Fibroblast of lung (primary cell): Measurements from ENCODE around the gene KNOP1. TPM values are rescaled to one million over a fixed set of nuclear protein-coding genes. Genes with fewer than 3 reads are reported as not detected.

Experiments used
- DNase-seq, 2 donors: peaks; one replicate each; pipeline versions ENCODE4 v3.0.0 to v3.0.0-alpha.2; 2010; ENCODE audit warnings: low read depth in 2 of 2
- H2AFZ ChIP-seq: 2 replicates; pipeline ENCODE4 v1.5.1; 2012; ENCODE audit warnings: low read length, control low read depth, inconsistent platforms
- H3K27ac ChIP-seq: 2 replicates; pipeline ENCODE4 v1.5.1; 2011; ENCODE audit warnings: low read length, control low read depth; ENCODE audit not compliant: insufficient read depth
- H3K27me3 ChIP-seq: 2 replicates; pipeline ENCODE4 v1.5.1; 2011; ENCODE audit warnings: mild to moderate bottlenecking, low read length; ENCODE audit not compliant: control insufficient read depth, insufficient read depth
- H3K36me3 ChIP-seq: 2 replicates; pipeline ENCODE4 v1.5.1; 2011; ENCODE audit warnings: low read length; ENCODE audit not compliant: control insufficient read depth, insufficient read depth
- H3K4me1 ChIP-seq: 2 replicates; pipeline ENCODE4 v1.5.1; 2011; ENCODE audit warnings: low read length; ENCODE audit not compliant: control insufficient read depth, insufficient read depth; ENCODE audit errors: extremely low read depth
- H3K4me2 ChIP-seq: 2 replicates; pipeline ENCODE4 v1.5.1; 2011; ENCODE audit warnings: low read length, control low read depth; ENCODE audit not compliant: insufficient read depth; ENCODE audit errors: extremely low read depth
- H3K4me3 ChIP-seq, 4 experiments: fragments of 200-600 bp in 1 of 4; sonication (generic) in 1 of 4; replicated peaks in 1 of 4; 2 replicates each; pipeline ENCODE4 v1.5.1; 2011 to 2016; ENCODE audit warnings: low read length in 4 of 4, low read depth in 3 of 4, mild to moderate bottlenecking in 3 of 4, control low read depth in 2 of 4, inconsistent platforms in 1 of 4, mixed read lengths in 1 of 4; ENCODE audit not compliant: insufficient read depth in 1 of 4; ENCODE audit errors: control extremely low read depth in 1 of 4
- H3K79me2 ChIP-seq: 2 replicates; pipeline ENCODE4 v1.5.1; 2012; ENCODE audit warnings: mild to moderate bottlenecking, low read length, inconsistent platforms; ENCODE audit not compliant: control insufficient read depth, insufficient read depth
- H3K9ac ChIP-seq: 2 replicates; pipeline ENCODE4 v1.5.1; 2011; ENCODE audit warnings: mild to moderate bottlenecking, low read length, control low read depth; ENCODE audit not compliant: insufficient read depth
- H3K9me3 ChIP-seq: 2 replicates; pipeline ENCODE4 v1.5.1; 2012; ENCODE audit warnings: low read depth, low read length; ENCODE audit not compliant: control insufficient read depth, insufficient read depth
- H4K20me1 ChIP-seq: 2 replicates; pipeline ENCODE4 v1.5.1; 2011; ENCODE audit warnings: low read length; ENCODE audit not compliant: control insufficient read depth, insufficient read depth; ENCODE audit errors: extremely low read depth
- CTCF ChIP-seq, 2 donors: IDR thresholded peaks in 1 of 2; conservative IDR thresholded peaks in 1 of 2; 1 replicate in 1 of 2; 2 replicates in 1 of 2; pipeline ENCODE4 v1.5.1; 2011 to 2012; ENCODE audit warnings: low read length in 2 of 2, control low read depth in 1 of 2, inconsistent platforms in 1 of 2, low read depth in 1 of 2, mild to moderate bottlenecking in 1 of 2
- EZH2 ChIP-seq: IDR thresholded peaks from 2 replicates; pipeline ENCODE4 v1.5.1; 2012; ENCODE audit warnings: low read length, control low read depth, mild to moderate bottlenecking; ENCODE audit errors: missing control alignments
- polyA plus RNA-seq, 2 donors: library from polyadenylated mRNA; depleted of rRNA in 1 of 2; stranded (reverse) in 1 of 2; unstranded in 1 of 2; fragments of >200 nt; gene quantifications; 2 replicates each; pipeline ENCODE4 v1.2.1, GENCODE V29; 2011 to 2012; ENCODE audit warnings: missing spikeins in 1 of 2
- total RNA-seq: library from RNA; depleted of rRNA; stranded (reverse); fragments of >200 nt; gene quantifications from 2 replicates; pipeline ENCODE4 v1.2.1, GENCODE V29; 2014

Gene KNOP1
- total and polyA plus RNA-seq, 2 donors (not counting 1 experiment from before 2014, with no cell fraction given): 7.8 to 12.1 TPM

GRCh38 chr16:19690196-19690595 lies 27.8 kb downstream of the KNOP1 start:
- no peak overlapping the region for H3K4me2 ChIP-seq
- H3K27ac ChIP-seq: no peak overlapping the region
- no peak for DNase-seq
- H3K36me3 ChIP-seq: peaks cover 9% of the 10 kb centered on the region
- H4K20me1 ChIP-seq: no peaks in the 10 kb centered on the region
- TF ChIP-seq CTCF (conservative IDR thresholded peaks at IDR 0.05 in 1 of 2, IDR thresholded peaks at IDR 0.05 in 1 of 2; ENCODE audit: low read depth in 1 of 2, low read length in 2 of 2) (no peak), EZH2 (no peak)
- H2AFZ ChIP-seq: no peak overlapping the region
- no peaks in the 10 kb centered on the region for H3K4me1 ChIP-seq
- no peaks in the 10 kb centered on the region for H3K9me3 ChIP-seq
- H3K9ac ChIP-seq: no peak overlapping the region
- H3K27me3 ChIP-seq: no peaks in the 10 kb centered on the region
- no peaks in the 10 kb centered on the region for H3K79me2 ChIP-seq
- no peak overlapping the region for H3K4me3 ChIP-seq

GRCh38 chr16:19689342-19689741 lies 28.7 kb downstream of the KNOP1 start:
- Histone ChIP-seq H4K20me1 (no peaks in the 10 kb centered on the region), H3K4me3 (no peak overlapping the region), H3K79me2 (no peaks in the 10 kb centered on the region), H3K4me2 (no peak overlapping the region), H3K27ac (no peak overlapping the region), H3K9ac (no peak overlapping the region), H2AFZ (no peak overlapping the region), H3K27me3 (no peaks in the 10 kb centered on the region), H3K4me1 (no peaks in the 10 kb centered on the region), H3K36me3 (peaks cover 12% of the 10 kb centered on the region), H3K9me3 (no peaks in the 10 kb centered on the region)
- DNase-seq: no peak
- TF ChIP-seq EZH2: no peak
- TF ChIP-seq CTCF (conservative IDR thresholded peaks at IDR 0.05 in 1 of 2, IDR thresholded peaks at IDR 0.05 in 1 of 2; ENCODE audit: low read depth in 1 of 2, low read length in 2 of 2): no peak

GRCh38 chr16:19688396-19689024 lies 29.5 kb downstream of the KNOP1 start:
- TF ChIP-seq EZH2 (no peak), CTCF (conservative IDR thresholded peaks at IDR 0.05 in 1 of 2, IDR thresholded peaks at IDR 0.05 in 1 of 2; ENCODE audit: low read depth in 1 of 2, low read length in 2 of 2) (no peak)
- no peak for DNase-seq

More at GRCh38 chr16:19688396-19689024, 29.5 kb downstream of the KNOP1 start:
- H3K9ac ChIP-seq: no peak overlapping the region
- H3K4me2 ChIP-seq: no peak overlapping the region
- no peak overlapping the region for H3K27ac ChIP-seq
- no peaks in the 10 kb centered on the region for H3K9me3 ChIP-seq
- H2AFZ ChIP-seq: no peak overlapping the region
- H4K20me1 ChIP-seq: no peaks in the 10 kb centered on the region
- H3K79me2 ChIP-seq: no peaks in the 10 kb centered on the region
- no peaks in the 10 kb centered on the region for H3K27me3 ChIP-seq
- H3K4me1 ChIP-seq: no peaks in the 10 kb centered on the region
- H3K36me3 ChIP-seq: peaks cover 15% of the 10 kb centered on the region
- no peak overlapping the region for H3K4me3 ChIP-seq
